ENCODE data around the gene SERINC5. TPM values are rescaled to one million over a fixed set of nuclear protein-coding genes. Genes with fewer than 3 reads are reported as not detected.

The SERINC5 gene
- polyA plus RNA-seq, 1 donor, result 19.1 TPM

DNA sequence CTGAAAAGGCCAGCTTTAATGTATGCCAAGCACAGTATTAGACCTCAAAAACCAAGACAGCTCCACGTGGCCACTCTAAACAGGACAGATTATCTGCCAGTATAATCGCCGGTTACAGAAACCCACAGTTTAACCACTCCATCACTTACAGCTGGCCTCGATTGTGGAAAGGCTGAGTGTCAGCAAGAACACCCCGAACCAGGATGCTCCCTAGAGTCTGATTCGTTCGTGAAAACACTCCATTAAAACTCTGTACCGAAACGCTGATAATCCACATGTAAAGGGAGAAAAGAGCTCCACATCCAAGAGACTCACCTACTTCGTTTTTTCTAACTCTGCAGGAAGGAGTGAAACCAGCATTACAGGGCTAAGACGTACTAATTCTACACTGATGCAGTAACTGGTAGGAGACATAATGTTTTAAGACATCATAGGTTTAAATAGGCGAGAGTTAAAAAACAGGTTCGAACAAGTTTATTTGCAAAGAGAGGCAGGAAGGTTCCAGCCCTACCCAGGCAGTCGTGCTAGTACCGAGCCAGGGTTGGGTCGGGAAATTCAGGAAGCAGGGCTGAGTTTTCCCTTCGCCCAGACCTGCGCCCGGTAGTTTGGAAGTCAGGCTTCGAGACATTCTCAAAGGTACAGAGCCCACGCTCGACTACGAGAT lies 949 bp downstream of the SERINC5 start:
- DNase-seq (ENCODE audit: low read depth), result no peak

DNA sequence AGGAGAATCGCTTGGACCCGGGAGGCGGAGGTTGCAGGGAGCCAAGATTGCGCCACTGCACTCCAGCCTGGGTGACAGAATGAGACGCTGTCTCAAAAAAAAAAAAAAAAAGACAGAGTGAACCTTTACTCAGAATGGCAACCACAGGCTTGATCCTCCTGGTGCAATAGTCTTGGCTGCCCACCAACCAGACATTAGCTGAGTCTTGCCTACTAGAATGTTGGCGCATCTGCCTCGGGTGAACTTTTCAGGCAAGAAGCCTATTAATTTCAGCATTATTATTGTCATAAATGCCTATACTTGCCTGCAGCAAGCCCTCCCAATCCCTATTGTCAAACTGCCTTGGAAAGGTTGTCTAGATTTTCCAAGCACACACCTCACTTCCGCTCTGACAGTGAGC lies 4.2 kb downstream of the SERINC5 start:
- DNase-seq (ENCODE audit: low read depth), result no peak

- DNase-seq (ENCODE audit: low read depth), result no peak
Measured at GRCh38 chr5:80250801-80251200, 5.0 kb downstream of the SERINC5 start.

DNA sequence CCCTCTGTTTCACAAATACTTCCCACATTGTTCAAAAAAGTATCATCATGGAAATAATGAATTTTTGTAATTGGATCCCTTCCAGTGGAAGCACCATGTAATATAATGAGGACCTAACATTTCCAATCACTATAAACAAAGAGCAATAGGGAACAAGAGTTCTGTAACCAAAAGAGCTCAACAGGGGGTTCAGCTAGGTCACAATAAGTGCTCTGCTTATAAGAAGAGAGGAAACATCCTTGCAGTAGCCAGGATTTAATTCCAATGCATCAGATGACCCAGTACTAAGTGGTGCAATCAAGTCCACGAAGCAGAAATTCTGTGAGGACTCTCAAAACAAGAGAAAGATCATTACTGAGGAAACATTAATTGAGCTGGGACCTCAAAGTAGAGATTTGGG lies 5.9 kb downstream of the SERINC5 start:
- DNase-seq (ENCODE audit: low read depth), result no peak

- no peak for DNase-seq (ENCODE audit: low read depth)
Measured at GRCh38 chr5:80248378-80248777, 7.5 kb downstream of the SERINC5 start.

- DNase-seq (ENCODE audit: low read depth), result no peak
Measured at GRCh38 chr5:80246995-80247729, 8.7 kb downstream of the SERINC5 start.

- no peak for DNase-seq (ENCODE audit: low read depth)
Measured at GRCh38 chr5:80246001-80246758, 9.7 kb downstream of the SERINC5 start.

GRCh38 chr5:80243567-80243966 lies 12.3 kb downstream of the SERINC5 start:
- DNase-seq (ENCODE audit: low read depth), result no peak

GRCh38 chr5:80242849-80243248 lies 13.0 kb downstream of the SERINC5 start:
- DNase-seq (ENCODE audit: low read depth), result no peak

DNA sequence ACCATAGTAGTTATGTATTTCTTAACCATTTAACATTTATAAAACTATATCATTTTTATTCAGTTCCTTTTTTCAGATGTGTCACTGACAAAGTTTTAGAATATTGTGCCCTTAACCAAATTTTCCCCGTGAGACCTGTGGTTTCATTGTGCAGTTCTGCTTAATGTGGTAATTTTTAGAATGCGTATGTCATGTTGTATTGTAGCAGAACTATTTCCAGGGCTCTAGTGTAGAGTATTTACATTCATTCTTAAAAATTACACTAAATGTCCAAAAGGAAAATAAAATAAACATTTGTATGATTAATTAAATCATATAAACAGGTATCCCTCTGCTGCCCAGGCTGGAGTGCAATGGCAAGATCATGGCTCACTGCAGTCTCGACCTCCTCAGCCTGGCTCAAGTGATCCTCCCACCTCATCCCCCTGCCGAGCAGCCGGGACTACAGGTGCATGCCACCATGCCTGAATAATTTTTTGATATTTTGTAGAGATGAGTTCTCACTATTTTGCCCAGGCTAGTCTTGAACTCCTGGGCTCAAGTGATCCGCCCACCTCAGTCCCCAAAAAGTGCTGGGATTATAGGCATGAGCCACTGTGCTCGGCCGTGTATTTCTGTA lies 15.4 kb downstream of the SERINC5 start:
- no peak for DNase-seq (ENCODE audit: low read depth)

- DNase-seq (ENCODE audit: low read depth), result no peak
Measured at GRCh38 chr5:80239680-80240367, 16.0 kb downstream of the SERINC5 start.

GRCh38 chr5:80238778-80239679 lies 16.8 kb downstream of the SERINC5 start:
- DNase-seq (ENCODE audit: low read depth), result no peak

DNA sequence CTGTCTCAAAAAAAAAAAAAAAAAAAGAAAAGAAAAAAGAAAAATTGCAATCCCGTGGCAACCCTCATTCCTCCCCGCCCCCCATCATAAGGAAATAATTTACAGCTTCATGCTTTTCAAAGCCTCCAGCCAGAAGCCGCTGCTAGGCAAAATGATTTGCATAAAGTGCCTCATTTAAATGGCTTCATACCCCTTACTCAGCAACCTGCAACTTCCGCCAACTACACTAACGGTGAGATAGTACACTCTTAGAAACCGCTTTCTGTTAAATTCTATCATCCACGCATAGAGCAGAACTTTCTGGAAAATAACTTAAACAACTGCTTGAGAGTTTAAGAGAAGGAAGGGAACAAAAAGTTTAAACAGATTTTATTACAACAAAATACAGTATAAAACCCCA lies 17.8 kb downstream of the SERINC5 start:
- no peak for DNase-seq (ENCODE audit: low read depth)

DNA sequence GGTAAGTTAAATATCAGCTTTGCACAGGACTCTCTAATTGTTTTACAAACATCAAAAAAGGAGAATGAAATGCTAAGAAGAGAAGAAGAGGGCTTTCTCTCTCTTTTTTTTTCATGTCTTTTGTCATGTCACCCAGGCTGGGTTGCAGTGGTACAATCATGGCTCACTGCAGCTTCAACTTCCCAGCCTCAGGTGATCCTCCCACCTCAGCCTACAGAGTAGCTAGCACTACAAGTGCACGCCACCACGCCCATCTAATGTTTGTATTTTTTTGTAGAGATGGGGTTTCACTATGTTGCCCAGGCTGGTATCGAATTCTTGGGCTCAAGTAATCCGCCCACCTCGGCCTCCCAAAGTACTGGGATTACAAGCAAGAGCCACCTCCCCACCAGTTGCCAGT lies 18.6 kb downstream of the SERINC5 start:
- no peak for DNase-seq (ENCODE audit: low read depth)

GRCh38 chr5:80234116-80234948 lies 21.5 kb downstream of the SERINC5 start:
- DNase-seq (ENCODE audit: low read depth), result no peak

DNA sequence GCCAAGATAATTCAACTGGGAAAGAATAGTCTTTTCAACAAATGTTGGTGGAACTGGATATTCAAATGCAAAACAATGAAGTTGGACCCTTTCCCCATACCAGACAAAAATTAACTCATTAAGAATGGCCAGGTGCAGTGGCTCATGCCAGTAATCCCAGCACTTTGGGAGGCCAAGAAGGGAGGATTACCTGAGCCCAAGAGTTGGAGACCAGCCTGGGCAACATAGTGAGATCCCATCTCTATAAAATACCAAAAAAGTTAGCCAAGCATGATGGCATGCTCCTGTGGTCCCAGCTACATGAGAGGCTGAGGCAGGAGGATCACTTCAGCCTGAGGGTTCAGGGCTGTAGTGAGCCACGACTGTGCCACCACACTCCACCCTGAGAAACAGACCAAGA lies 24.2 kb downstream of the SERINC5 start:
- no peak for DNase-seq (ENCODE audit: low read depth)

- DNase-seq (ENCODE audit: low read depth), result no peak
Measured at GRCh38 chr5:80231243-80231642, 24.6 kb downstream of the SERINC5 start.

GRCh38 chr5:80230269-80230992 lies 25.4 kb downstream of the SERINC5 start:
- DNase-seq (ENCODE audit: low read depth), result no peak

DNA sequence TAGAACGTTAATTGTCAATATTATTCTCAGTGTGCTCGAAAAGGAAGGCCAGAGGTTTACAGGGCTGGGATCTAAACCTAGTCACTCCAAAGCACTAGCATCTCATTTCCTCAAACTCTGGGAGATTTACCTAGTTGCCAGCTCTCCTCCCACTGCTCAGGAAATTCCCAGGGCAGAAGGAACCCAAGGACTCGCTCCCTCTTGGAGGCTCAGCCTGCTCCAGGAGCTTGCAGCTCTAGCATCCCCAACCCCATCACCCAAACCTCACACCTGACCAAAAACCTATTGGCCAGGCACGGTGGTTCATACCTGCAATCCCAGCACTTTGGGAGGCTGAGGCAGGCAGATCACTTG lies 26.0 kb downstream of the SERINC5 start:
- no peak for DNase-seq (ENCODE audit: low read depth)

Data from forelimb muscle (tissue), 1 donor.